ENCODE measurements around the gene TNFAIP8L3.

- no peak for TF ChIP-seq CTCF (IDR thresholded peaks at IDR 0.05; ENCODE audit: borderline replicate concordance, extremely low read depth, low read length, poor library complexity, severe bottlenecking)
- TF ChIP-seq EZH2 (IDR thresholded peaks at IDR 0.05; ENCODE audit: borderline replicate concordance, low read depth, low read length, severe bottlenecking), result no peak
Observed at GRCh38 chr15:51067510-51067909, 27.2 kb downstream of the TNFAIP8L3 start.
